Gastroesophageal sphincter (tissue), 3 donors: ENCODE data around the gene MICU1.

Experiments
- CTCF ChIP-seq, 4 experiments: fragments of 200-600 bp in 2 of 4; fragments of 450-650 bp in 2 of 4; sonication (generic) in 1 of 4; IDR thresholded peaks; one replicate each; pipeline ENCODE4 v1.5.1; 2017 to 2019; ENCODE audit warnings: antibody characterized with exemption in 4 of 4, mild to moderate bottlenecking in 2 of 4, moderate library complexity in 2 of 4
- POLR2A ChIP-seq, 2 donors: fragments of 450-650 bp; IDR thresholded peaks; one replicate each; pipeline ENCODE4 v1.6.1; 2017; ENCODE audit warnings: antibody characterized with exemption in 2 of 2, mild to moderate bottlenecking in 2 of 2, moderate library complexity in 1 of 2
- POLR2AphosphoS5 ChIP-seq: sonication (generic); formaldehyde crosslinking; IDR thresholded peaks from one replicate; pipeline ENCODE4 v1.6.1; 2017; ENCODE audit warnings: antibody characterized with exemption

- TF ChIP-seq CTCF (IDR thresholded peaks at IDR 0.05), result no peak
- TF ChIP-seq POLR2A (IDR thresholded peaks at IDR 0.05), result no peak
- TF ChIP-seq POLR2AphosphoS5, result no peak
These were observed 3.6 kb downstream of the MICU1 start for GRCh38 chr10:72622271-72622670.
